Stimulated activated CD4-positive, alpha-beta T cell treated with anti-CD3 and anti-CD28 coated beads, Interleukin-12 subunit alpha, Interleukin-12 subunit beta, amount 100 ng/mL, for 48 hours (primary cell): Measurements from ENCODE around the gene HAS3.
"Not testable (repeated sequence)": the region's sequence is repeated elsewhere in the genome, so short reads cannot be mapped to it uniquely, and the experiment has no call there.

Experiments
- DNase-seq, 3 donors: peaks; one replicate each; pipeline ENCODE4 v3.0.0-alpha.2; 2020; ENCODE audit warnings: low read depth in 2 of 3, low spot score in 1 of 3

The HAS3 gene

GRCh38 chr16:69115837-69116236, 10.4 kb downstream of the HAS3 start:
- DNase-seq, result no peak

DNA sequence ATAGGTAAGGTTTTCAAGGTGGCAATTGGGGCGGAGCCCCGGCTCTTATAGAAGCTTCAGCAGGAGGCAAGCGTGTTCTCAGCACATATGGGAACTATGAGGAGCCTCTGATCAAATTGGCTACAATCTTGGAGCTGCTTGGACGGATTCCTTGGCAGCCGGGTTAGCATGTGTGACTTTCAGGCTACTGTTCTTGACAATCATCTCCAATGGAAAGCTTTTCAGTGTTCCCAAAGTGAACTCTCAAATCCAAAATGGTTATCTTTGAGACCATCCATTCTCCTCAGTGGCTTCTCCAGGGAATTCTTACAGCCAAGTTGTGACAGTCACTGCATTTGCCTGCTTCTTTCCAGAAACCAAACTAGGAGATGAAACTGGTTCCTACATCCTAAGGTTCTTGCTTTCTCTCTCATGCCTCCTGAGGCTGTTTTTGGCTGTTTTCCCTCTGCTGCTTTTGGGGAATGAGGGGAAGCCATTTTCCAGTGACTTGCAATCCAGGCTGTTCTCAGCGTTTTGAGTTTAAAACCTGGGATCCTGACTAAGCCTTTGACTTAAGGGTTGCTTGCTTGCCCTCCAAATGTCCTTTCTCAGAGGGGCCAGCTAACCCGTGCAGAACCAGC, 10.9 kb downstream of the HAS3 start:
- no peak for DNase-seq

DNA sequence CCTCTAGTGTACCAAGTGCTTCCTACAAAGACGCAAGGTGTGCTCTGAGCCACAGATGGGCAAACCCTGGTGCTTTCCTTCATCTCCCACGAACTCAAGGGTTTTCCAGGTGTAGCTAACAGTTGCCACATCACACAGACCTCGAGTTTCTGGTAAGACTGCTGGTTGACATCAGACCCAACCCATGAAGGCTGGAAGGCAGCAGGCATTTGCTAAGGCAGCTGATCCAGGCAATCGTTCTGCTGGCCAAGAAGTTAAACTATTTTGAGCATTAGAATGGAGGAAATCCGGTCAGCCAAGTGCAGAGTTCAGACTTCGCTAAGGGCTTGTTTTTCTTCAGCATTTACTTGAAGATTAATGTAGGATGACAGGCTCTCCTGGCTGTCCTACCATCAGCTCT, 11.5 kb downstream of the HAS3 start:
- DNase-seq, result no peak

DNA sequence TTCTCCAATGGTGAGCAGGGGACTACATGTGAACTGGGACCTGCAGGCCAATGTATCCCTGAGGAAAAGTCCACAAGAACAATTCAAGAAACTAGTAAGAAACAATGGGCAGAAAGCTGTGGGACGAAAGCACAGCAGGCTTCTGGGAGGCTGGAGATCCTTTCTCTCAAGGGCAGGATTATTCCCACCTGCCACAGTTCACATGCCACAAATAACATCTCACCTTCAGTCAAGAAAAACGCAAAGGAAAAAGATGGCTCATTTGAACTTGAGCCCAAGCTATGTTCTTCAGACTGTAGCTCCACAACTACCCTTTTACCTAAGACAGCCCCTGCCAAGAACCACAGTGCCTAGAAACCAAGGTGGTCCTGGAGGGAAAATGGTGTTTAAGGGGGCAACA, 13.0 kb downstream of the HAS3 start:
- no peak for DNase-seq

GRCh38 chr16:69118994-69119393, 13.5 kb downstream of the HAS3 start:
- DNase-seq, result no peak

DNA sequence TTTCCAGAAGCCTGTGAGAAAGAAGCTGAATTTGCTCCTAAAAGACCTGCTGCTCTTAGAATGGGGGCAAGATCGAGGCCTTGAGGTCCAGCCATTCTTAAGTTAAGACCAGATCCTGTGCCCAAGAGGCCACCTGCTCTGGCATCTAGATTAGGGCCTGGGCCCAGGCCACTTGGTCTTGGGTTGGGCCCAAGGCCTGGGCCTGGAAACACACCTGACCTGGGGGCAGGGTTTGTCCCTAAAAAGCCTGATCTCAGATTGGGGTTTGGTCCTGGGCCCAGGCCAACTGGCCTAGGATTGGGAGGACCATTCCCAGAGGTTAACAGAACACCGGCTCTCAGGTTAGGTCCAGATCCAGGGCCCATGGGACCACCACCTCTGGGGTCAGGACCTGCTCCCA, 14.1 kb downstream of the HAS3 start:
- no peak for DNase-seq

DNA sequence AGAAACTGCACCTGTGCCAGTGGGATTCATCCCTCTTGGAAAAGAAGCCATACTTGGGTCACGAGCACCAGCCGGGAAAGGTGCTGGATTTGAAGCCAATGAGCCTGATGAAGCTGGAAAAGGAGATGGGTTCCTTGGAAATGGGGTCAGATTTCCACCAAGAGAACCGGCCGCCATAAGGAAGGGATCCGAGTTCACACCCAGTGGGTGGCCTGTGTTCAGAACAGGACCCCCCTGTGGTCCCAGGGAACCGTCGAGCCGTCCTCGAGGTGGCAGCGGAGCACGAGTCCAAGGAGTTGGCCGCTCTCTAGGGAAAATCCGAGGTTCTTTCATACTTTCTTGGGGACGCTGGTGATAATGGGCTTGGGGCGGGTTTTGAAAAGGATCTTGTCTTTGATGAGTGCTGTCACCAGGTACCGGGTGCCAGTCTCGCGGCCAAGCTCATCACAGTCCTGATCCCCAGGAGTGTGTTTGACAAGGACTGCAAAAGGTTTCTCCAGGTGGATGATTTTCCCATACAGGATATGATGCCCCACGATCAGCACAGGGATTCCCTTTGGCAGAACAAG, 14.7 kb downstream of the HAS3 start:
- DNase-seq, result no peak

DNA sequence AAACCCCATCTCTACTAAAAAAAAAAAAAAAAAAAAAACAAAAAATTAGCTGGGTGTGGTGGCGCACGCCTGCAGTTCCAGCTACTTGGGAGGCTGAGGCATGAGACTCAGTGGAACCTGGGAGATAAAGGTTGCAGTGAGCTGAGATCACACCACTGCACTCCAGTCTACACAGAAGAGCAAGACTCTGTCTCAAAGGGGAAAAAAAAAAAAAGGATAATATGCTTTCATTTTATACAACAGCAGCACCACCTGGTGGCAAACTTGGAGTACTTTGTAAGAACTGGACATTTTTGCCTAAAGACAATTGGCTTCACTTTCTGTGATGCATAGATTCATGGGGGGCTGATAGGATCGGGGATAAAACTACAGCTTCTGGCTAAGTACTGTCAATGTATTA, 18.5 kb downstream of the HAS3 start:
- peak; percentile 10 to 51 (median 41) for DNase-seq

- not testable (repeated sequence) for DNase-seq
Observed at GRCh38 chr16:69124406-69124805, 19.0 kb downstream of the HAS3 start.

DNA sequence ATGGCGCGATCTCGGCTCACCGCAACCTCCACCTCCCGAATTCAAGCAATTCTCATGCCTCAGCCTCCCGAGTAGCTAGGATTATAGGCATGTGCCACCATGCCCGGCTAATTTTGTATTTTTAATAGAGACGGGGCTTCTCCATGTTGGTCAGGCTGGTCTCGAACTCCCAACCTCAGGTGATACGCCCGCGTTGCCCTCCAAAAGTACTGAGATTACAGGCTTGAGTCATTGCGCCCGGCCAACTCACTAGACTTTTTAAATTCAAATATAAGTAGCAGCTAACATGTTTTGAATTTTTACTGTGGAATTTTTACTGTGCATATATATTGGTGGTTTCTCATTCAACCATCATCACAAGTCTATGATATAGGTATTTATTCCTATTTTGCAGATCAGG, 19.5 kb downstream of the HAS3 start:
- DNase-seq, result not testable (repeated sequence)

GRCh38 chr16:69126221-69126620, 20.8 kb downstream of the HAS3 start:
- no peak for DNase-seq

DNA sequence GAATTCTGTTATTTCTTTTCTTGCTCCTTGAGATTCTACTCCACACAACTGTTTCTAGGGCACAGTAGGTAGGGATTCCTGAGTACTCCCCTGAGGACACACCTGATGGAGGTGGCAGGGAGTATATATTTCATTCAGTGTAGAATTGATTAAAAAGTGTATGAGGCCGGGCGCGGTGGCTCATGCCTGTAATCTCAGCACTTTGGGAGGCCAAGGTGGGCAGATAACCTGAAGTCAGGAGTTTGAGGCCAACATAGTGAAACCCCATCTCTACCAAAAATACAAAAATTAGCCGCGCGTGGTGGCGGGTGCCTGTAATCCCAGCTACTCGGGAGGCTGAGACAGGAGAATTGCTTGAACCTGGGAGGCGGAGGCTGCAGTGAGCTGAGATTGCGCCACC, 21.3 kb downstream of the HAS3 start:
- DNase-seq, result not testable (repeated sequence)

GRCh38 chr16:69127966-69128510, 22.6 kb downstream of the HAS3 start:
- no peak for DNase-seq

- no peak for DNase-seq
Observed at GRCh38 chr16:69130461-69130860, 25.0 kb downstream of the HAS3 start.

DNA sequence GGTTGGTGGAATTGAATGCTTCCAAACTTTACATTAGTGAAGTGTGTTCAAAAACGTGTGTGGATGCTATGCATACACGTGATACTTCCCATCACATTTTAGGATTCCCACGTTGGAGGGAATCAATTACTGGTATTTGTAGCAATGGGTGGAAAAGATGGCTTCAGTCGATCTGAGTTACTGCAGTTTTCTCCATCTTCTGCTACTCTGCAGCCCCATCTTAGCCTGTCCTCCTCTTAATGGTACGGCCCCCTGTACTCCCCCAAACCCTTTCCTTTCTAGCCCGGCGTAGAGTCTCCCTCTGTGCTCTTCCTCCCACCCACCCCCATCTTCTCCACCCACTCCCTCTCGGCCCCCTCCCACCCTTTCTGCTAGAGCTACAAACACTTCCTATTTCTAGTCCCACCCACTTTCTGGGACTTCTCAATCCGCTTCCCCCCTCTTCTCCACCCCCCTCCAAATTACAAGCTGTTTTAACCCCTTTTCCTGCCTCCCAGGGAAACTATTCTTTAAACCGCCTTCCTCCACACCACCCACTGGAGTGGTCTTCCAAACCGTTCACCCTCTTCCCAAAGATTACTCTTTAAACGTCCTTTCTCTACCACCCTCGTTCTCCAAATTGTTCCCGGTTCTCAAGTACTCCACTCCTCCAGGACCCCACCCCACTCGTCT, 25.9 kb downstream of the HAS3 start:
- no peak for DNase-seq

GRCh38 chr16:69131839-69132423, 26.5 kb downstream of the HAS3 start:
- DNase-seq, result peak; percentile 64 to 79 (median 66)

DNA sequence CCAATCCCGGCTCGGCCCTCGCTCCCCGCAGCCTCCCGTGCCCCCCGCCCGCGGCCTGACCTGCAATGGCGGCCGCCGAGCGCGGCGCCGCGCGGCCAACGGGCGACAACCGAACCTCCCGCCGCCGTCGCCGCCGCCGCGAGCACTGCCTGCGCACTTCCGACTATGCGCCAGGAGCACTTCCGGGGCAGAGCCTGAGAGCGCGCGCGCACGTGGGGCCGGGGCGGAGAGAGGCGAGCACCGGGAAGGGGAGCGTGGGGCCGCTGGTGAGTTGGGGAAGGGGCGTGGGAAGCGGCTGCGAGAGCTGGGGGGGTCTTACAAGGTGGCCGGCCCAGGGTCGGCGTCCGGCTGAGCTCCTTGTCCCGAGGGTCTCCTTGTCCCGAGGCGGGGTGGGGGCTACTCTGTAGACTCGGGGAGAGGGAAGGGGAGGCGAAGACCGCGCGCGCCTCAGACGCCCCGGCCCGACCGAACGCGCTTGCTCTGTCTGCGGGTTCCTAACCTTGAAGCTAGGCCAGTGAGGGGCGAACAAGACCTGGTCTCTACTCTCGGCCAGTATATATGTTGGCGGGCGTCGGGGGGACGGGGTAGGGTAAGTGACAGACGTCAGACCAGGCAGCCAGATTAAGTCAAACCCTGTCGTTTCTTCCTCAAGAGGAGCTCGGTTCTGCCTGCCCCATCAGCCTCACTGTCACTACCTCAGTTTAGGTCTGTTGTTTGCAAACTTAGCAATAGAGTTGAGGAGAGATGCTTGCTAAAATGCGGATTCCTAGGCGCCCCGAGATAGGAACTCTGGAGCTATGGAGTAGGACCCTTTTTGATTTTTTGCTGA, 27.2 kb downstream of the HAS3 start, which contains the start of the genes CHTF8 and UTP4:
Gene CHTF8, minus strand, starts transcription at position 165 of the 829 bp plus-strand sequence. CDS start 11,130 bp downstream, outside the sequence.
Gene UTP4, plus strand, starts transcription at position 226 of the 829 bp plus-strand sequence. CDS start 811 bp downstream, outside the sequence.
- peak; percentile 74 to 88 (median 77) for DNase-seq

GRCh38 chr16:69133373-69133954, 28.0 kb downstream of the HAS3 start:
- no peak for DNase-seq

DNA sequence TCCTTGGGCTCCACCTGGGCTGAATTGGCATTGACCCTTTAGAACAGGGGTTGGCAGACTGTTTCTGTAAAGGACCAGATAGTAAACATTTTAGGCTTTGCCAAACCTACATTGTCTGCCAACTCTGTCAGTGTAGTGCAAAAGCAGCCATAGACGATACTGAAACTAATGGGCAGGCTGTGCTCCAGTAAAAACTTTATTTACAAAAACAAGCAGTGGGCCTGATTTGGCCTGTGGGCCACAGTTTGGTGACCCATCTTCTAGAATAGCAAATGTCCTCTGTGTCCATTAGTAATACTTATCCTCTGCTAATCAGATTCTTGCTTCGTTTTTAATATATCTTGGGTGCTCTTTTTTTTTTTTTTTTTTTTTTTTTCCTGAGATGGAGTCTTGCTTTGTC, 33.2 kb downstream of the HAS3 start:
- no peak for DNase-seq

DNA sequence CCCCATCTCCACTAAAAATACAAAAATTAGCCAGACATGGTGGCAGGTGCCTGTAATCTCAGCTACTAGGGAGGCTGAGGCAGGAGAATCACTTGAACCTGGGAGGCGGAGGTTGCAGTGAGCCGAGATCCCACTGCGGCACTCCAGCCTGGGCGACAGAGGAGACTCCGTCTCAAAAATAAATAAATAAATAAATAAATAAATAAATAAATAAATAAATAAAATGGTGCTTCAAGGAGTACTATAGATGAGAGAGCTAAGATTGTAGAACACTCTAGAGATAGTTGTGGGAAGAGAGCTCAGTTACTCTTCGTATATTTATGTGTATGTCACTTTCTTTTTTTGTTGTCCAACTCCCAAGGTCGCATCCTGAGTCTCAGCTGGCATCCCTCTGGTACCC, 34.0 kb downstream of the HAS3 start:
- not testable (repeated sequence) for DNase-seq
